SK-N-SH (cell line): ENCODE measurements around the gene USP2.

Experiments used
- CTCF ChIP-seq: fragments of 200-600 bp; sonication (generic); IDR thresholded peaks from 2 replicates; pipeline ENCODE4 v1.6.1; 2017; ENCODE audit warnings: antibody characterized with exemption, mild to moderate bottlenecking, moderate library complexity
- EP300 ChIP-seq, 2 experiments: IDR thresholded peaks; 2 replicates each; pipeline versions ENCODE4 v1.4.0 to v1.6.1; 2012; ENCODE audit warnings: borderline replicate concordance in 1 of 2, low read depth in 1 of 2, low read length in 1 of 2
- MXI1 ChIP-seq: IDR thresholded peaks from 2 replicates; pipeline ENCODE4 v1.6.1; 2012; ENCODE audit warnings: mild to moderate bottlenecking, low read depth, low read length, improper control_type of control experiment
- NFIC ChIP-seq: IDR thresholded peaks from 2 replicates; pipeline ENCODE4 v1.4.0; 2012; ENCODE audit warnings: borderline replicate concordance
- POLR2AphosphoS5 ChIP-seq: IDR thresholded peaks from 2 replicates; pipeline ENCODE4 v1.6.1; 2012; ENCODE audit warnings: low read depth, low read length
- REST ChIP-seq: IDR thresholded peaks from 2 replicates; pipeline ENCODE4 v1.6.1; 2012; ENCODE audit warnings: mild to moderate bottlenecking, low read depth, low read length, moderate library complexity
- USF1 ChIP-seq: IDR thresholded peaks from 2 replicates; pipeline ENCODE4 v1.4.0; 2012; ENCODE audit warnings: low read depth, borderline replicate concordance

- no peak for TF ChIP-seq USF1
- TF ChIP-seq CTCF = no peak
- no peak for TF ChIP-seq REST
- no peak for TF ChIP-seq MXI1
- TF ChIP-seq EP300 (IDR thresholded peaks at IDR 0.05; ENCODE audit: borderline replicate concordance in 1 of 2, low read depth in 1 of 2, low read length in 1 of 2) = no peak
- no peak for TF ChIP-seq POLR2AphosphoS5
- TF ChIP-seq NFIC = no peak
These were observed 60.5 kb downstream of the USP2 start for GRCh38 chr11:119320776-119321524.
